ELR (cell line): ENCODE data around the gene TLR3.

Experiments
- DNase-seq: peaks from one replicate; pipeline ENCODE4 v3.0.0-alpha.2; 2015; ENCODE audit warnings: low read depth

Gene TLR3

DNA sequence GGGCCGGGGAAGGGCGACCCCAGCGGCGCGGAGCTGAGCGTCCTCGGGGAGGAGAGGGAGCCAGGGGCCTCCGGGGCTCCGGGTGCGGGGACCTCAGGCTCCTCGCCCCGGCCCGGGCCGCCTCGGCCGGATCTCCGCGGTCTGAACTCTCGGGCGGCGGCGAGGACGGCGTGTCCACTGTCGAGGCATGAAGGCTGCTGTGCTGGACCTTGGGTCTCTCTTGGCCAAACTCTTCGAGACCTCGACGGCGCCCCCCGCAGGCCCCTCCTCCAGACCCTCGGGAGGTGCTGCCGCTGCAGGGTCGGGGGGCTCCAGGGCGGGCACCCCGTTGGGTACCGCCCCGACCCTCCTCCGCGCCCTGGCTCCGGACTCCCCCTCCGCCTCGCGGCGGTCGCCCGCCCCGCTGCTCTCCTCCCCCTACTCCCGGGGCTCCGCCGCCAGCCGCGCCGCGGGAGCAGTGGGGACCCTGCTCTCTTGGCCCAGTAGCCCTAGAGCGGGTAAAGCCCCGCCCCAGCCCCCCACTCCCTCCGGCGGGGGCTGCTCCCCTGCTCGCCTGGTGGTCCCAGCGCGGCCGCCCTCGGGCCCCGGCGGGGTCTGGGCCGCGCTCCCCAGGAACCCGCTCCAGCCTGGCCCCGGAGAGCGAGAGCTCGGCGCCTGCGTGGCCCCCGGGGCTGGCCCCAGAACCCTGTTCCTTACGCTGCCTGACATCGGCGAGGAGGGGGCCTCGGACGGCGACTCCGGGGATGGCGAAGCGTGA is 36.1 kb downstream of the TLR3 start:
- DNase-seq: no peak

DNA sequence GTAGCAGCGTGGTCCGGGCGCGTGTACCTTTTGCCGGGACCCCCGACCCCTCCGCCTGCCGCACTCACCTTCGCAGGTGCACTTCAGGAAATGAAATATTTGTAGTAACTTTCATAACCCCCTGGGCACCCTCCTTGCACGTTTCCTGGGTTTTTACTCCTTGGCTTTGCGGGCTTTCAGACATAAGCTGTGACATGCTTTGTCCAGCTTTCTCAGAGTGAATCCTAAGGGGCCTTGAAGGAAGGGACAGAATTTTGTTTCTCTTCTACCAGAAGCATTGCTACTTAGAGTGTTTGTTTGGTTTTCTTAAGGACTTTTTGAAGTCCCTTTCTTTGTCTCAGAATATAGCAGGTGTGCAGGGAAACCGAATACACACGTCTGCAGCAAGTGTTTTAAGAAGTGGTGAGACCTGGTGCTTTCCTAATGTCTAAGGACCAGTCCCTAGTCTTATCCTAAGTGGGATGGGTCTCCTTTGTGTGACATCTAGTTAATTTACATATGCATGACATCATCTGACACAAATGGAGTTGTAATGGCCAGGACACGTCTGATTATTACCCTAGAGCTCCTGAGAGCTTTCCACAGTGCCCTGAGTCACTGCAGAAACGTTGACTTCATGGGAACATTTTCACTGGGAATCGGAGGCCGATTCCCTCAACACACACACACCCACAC is 36.8 kb downstream of the TLR3 start:
- DNase-seq: no peak

DNA sequence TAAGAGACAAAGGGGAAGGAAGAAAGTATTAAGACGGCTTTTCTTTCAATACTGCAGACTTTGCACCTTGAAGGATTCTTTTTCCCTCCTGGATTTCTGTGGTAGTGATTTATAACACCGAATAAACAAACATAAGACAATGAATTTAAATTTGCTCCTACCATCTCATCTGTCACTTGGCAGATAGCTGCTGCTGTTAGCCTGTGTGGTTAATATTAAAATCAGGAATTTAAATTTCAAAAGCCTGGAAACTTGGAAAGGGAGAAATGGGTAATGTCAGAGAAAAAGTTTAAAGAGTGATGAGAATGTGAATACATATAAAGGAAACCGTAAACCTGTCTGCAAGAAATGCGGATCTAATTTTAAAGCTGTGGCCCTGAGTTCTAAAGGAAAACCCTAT is 39.0 kb downstream of the TLR3 start:
- no peak for DNase-seq

DNA sequence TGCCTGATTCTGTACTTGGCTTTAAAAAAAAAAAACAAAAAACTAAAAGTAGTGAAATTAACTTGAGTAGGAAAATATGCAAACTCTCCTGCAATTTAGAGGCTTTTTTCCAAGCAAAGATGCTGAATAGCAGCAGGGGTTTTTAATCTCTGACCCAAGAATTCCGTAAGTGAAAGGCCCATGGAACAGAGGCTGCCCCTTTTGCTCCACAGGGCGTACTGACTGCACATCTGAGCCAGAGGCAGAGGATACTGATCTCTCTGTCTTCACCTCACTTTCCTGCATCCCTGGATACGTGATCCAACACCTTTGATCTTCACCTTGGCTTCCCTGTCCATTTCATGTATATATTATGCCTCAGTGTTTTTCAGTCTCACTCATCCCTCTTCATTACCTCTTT is 39.4 kb downstream of the TLR3 start:
- DNase-seq: no peak

DNA sequence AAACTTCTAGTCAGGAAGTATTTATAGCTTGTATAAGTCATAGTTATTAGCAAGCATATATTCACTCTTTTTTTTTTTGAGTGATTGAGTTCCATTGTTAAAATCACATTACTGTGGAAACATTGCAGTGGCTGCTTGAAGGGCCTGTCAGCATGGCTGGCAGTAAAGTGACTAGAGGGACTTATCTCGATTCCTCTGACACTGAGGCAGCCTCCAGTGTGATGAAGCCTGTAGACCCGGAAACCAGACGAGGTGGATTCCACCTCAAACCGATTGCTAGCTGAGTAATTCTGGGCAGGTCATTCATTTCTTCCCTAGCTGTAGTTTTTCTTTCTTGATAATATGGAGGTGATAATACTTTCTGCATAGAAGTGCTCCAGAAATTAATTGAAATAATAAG is 40.3 kb downstream of the TLR3 start:
- DNase-seq: no peak

DNA sequence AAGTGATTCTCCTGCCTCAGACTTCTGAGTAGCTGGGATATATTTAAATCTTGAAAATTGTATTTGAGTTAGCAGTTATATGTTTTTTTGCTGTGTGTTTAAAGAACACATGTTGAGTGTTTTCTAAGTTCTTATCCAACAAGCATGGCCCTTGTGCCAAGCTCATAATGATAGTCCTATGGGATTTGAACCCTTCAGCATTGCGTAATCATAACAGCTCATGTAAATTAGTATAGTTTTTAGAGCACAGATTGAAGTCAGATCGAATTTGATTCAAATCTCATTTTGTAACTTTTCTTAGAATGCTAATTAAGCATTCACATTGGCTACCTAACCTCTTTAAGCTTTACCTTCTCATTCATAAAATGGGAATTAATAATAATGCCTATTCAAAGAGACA is 47.7 kb downstream of the TLR3 start:
- DNase-seq: no peak

DNA sequence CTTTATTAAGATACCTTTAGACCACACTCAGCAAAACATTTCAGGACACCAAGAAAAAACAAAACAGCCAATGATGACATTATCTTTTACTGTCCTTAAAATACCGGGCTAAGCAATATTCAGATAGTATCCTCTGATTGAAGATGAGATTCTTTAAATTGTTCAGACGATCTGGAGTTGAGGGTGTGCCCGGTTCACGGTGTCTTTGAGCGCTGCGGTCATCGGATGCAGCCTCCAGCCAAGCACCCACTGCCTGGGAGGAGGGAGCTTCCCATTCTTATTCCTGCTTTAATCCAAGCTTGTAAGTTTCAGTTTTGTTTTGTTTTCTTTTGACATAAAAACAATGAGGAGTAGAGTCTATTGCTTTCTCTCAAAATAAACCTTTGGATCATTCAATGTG is 49.6 kb downstream of the TLR3 start:
- DNase-seq: no peak

DNA sequence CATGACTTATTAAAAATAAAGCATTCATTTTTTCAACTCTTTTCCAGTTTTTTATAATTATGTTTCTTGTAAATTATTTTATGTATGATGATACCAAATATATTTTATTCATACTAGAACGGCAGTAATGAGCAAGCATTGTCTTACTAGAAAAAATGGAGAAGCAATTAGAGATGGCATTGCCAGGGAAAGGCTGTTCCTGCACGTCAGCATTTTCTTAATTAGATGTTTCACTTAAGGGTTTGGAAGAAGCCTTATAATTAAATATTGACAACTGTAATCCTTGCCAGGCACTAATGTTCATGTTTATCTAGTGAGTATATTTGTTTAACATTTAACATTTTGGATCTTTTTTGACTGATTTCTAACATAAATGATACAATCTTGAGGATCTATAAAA is 52.1 kb downstream of the TLR3 start:
- DNase-seq: no peak

DNA sequence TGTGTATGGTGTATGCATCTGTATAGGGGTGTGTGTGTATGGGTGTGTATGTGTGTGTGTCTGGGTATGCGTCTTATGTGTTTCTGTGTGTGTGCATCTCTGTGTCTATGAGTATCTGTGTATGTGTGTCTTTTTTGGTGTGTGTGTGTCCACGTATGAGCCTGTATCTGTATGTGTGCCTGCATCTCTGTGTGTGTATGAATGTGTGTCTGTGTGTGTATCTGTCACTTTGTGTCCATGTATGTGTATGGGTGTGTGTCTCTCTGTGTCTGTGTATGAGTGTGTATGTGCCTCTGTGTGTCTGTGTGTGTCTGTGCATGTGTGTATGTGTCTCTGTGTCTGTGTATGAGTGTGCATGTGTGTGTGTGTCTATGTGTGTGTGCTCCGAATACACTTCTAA is 59.9 kb downstream of the TLR3 start:
- no peak for DNase-seq

DNA sequence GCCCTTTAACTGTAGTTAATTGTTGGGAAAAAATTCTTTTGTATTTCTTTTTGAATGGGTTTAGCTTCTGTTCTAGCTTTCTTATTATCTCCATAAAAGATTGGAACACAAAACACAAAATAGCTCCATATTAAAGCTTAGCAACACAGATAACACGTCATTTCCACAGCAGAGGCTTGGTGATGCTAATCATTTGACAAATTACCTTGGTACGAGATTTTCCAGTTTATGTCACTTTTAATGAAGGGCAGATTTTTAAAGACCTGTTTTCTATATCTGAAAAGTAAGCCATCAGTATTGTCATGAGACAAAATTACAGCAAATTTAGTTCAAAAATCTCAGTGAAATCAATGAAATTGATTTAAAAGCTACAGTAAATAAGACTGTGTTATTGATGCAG is 63.0 kb downstream of the TLR3 start:
- no peak for DNase-seq

DNA sequence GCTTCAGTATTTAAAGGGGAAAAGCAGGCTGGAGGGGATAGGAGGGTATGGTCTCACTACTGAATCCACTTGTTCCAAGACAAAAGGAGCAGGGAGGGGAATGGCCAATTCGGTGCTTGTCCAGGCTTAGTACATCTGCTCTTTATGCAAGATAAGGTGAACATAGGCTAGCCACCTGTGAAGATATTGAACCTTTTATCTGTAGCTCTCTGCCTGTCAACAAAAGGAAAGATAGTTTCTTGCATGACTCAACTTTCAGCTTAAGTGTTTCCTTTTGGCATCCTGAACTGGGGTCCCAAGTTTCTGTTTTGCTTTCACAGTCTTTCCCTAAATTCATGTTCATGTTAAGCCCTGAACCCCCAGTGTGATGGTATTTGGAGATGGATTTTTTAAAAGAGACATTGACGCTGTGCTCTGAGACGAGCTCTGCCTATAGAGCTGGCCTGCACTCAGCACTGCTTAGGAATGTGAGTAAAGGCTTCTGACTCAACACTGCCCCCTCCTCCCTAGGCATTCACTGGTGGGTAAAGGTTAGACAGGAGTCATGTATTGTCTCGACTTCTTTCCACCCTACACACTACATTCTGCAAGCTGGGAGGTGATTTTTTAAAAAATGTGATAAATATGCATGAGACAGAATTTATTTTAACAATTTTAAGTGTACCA is 63.8 kb downstream of the TLR3 start:
- DNase-seq: peak; percentile 38

DNA sequence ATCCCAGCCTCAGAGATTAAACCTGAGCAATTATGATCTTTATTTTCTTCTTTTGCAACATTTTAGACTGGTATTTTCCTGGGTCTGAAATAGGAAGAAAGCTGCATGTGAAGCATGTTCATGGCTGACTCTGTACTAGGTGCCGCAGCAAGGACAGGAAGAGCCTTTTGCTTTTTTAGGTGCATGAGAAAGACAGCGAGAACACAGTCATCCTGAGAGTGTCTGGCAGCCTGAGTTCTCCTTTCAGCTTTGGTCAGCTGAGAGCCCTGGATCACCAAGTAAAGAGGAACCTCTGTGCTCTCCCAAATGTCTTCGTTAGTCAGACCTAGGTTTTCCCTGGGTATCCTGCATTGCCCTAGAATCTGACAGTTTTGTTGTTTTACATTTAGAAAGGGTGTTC is 65.3 kb downstream of the TLR3 start:
- DNase-seq: no peak

DNA sequence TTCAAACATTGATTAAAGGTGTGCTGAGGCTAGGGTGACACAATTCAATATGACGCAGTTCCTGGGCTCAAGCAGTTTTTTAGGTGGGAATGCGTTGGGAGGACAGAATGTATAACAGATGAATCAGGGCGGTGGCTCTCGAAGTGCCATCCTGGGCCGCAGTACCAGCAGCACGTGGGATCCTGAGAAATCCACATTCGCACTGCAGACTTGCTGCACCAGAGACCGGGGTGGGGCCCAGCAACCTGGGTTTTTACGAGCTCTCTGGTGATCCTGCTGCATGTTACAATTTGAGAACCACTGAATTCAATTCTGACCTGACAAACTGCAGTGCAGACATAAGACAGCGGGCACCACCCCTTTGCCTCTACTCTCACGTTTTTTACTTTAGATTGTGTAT is 65.9 kb downstream of the TLR3 start:
- no peak for DNase-seq

DNA sequence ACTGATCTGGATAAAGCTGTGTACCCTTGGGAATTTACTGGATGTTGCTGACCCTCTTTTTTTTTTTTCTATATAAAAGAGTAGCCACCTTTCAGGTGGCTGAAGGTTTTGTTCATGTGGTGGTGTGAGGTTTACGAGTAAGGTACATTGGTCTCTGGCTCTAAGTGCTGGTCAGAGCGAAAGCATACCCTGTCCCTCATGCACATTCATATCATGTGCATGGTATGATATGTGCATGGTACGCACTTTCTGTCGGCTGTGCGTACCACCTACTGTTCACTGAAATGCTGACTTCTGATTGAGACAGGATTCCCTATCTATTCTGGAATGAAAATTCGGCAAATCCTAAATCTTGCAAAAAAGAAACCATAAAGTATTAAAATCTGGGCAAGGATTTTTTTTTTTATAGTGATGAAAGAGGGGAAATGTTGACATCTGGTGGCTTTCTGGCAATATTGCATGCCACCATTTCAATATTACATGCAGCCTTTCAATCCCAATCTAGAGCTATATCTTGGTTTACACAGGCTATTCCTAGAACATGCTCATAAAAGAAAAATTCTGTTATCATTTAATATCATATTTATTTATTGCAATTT is 68.3 kb downstream of the TLR3 start:
- DNase-seq: peak; percentile 23
